Measurements from ENCODE around the gene NXNL1. TPM values are rescaled to one million over a fixed set of nuclear protein-coding genes. Genes with fewer than 3 reads are reported as not detected.

Gene NXNL1
- total RNA-seq, 1 donor, result not detected

DNA sequence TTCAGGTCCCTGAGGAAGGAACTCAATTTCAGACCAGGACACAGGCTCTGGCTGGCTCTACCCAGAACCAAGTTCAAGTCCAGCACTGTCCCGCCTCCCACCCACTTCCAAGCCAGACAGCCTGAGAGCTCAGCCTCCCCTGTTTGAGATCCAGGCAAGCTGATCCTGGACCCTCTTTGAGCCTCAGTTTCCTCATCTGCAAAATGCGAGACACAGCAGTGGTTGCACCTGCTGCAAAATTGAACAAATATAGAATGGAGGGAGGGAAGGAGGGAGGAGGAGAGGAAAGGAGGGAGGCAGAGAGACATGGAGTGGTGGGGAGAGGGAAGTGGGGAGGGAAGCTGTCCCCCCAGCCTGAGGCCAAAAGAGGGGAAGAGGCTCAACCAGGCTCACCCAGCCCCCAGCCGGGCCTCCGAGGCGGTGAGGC lies 13.0 kb downstream of the NXNL1 start:
- peak; percentile 21 for DNase-seq (ENCODE audit: insufficient read length, low spot score, missing footprints)
- Histone ChIP-seq H3K36me3 (ENCODE audit: insufficient read depth, low read length) (no peaks in the 10 kb centered on the region), H3K4me1 (ENCODE audit: insufficient read depth, low read length) (no peaks in the 10 kb centered on the region), H3K9me3 (ENCODE audit: low read depth, low read length) (no peaks in the 10 kb centered on the region), H3K79me2 (ENCODE audit: insufficient read depth, low read length) (no peaks in the 10 kb centered on the region), H3K27ac (ENCODE audit: low read depth, low read length) (no peak overlapping the region), H4K20me1 (ENCODE audit: insufficient read depth, low read length) (no peaks in the 10 kb centered on the region), H2AFZ (ENCODE audit: low read length) (no peak overlapping the region), H3K4me2 (ENCODE audit: insufficient read depth, low read length) (no peak overlapping the region), H3K27me3 (ENCODE audit: insufficient read depth, low read length) (peaks cover 16% of the 10 kb centered on the region), H3K4me3 (ENCODE audit: insufficient read depth, low read length) (no peak overlapping the region)
- TF ChIP-seq CTCF (IDR thresholded peaks at IDR 0.05; ENCODE audit: extremely low read depth, low read depth, low read length), result no peak

GRCh38 chr19:17445526-17446165 lies 15.1 kb downstream of the NXNL1 start:
- Histone ChIP-seq H3K4me2 (ENCODE audit: insufficient read depth, low read length) (no peak overlapping the region), H3K9me3 (ENCODE audit: low read depth, low read length) (no peaks in the 10 kb centered on the region), H3K27ac (ENCODE audit: low read depth, low read length) (no peak overlapping the region), H3K27me3 (ENCODE audit: insufficient read depth, low read length) (peaks cover 16% of the 10 kb centered on the region), H4K20me1 (ENCODE audit: insufficient read depth, low read length) (no peaks in the 10 kb centered on the region), H3K79me2 (ENCODE audit: insufficient read depth, low read length) (no peaks in the 10 kb centered on the region), H3K36me3 (ENCODE audit: insufficient read depth, low read length) (no peaks in the 10 kb centered on the region), H2AFZ (ENCODE audit: low read length) (no peak overlapping the region), H3K4me3 (ENCODE audit: insufficient read depth, low read length) (no peak overlapping the region), H3K4me1 (ENCODE audit: insufficient read depth, low read length) (no peaks in the 10 kb centered on the region)
- no peak for TF ChIP-seq CTCF (IDR thresholded peaks at IDR 0.05; ENCODE audit: extremely low read depth, low read depth, low read length)
- DNase-seq (ENCODE audit: insufficient read length, low spot score, missing footprints), result peak; percentile 9

GRCh38 chr19:17441241-17442021 lies 19.3 kb downstream of the NXNL1 start:
- Histone ChIP-seq H3K4me2 (ENCODE audit: insufficient read depth, low read length) (no peak overlapping the region), H3K79me2 (ENCODE audit: insufficient read depth, low read length) (no peaks in the 10 kb centered on the region), H3K4me1 (ENCODE audit: insufficient read depth, low read length) (no peaks in the 10 kb centered on the region), H3K27ac (ENCODE audit: low read depth, low read length) (no peak overlapping the region), H3K9me3 (ENCODE audit: low read depth, low read length) (no peaks in the 10 kb centered on the region), H3K27me3 (ENCODE audit: insufficient read depth, low read length) (no peaks in the 10 kb centered on the region), H4K20me1 (ENCODE audit: insufficient read depth, low read length) (no peaks in the 10 kb centered on the region), H3K4me3 (ENCODE audit: insufficient read depth, low read length) (no peak overlapping the region), H3K36me3 (ENCODE audit: insufficient read depth, low read length) (no peaks in the 10 kb centered on the region), H2AFZ (ENCODE audit: low read length) (no peak overlapping the region)
- peak; percentile 89 for DNase-seq (ENCODE audit: insufficient read length, low spot score, missing footprints)
- TF ChIP-seq CTCF (IDR thresholded peaks at IDR 0.05; ENCODE audit: extremely low read depth, low read depth, low read length), result peak; percentile 50

GRCh38 chr19:17436874-17437267 lies 23.9 kb downstream of the NXNL1 start:
- Histone ChIP-seq H3K27ac (ENCODE audit: low read depth, low read length) (no peak overlapping the region), H3K79me2 (ENCODE audit: insufficient read depth, low read length) (no peaks in the 10 kb centered on the region), H4K20me1 (ENCODE audit: insufficient read depth, low read length) (no peaks in the 10 kb centered on the region), H3K9me3 (ENCODE audit: low read depth, low read length) (no peaks in the 10 kb centered on the region), H3K27me3 (ENCODE audit: insufficient read depth, low read length) (no peaks in the 10 kb centered on the region), H3K4me3 (ENCODE audit: insufficient read depth, low read length) (no peak overlapping the region), H3K36me3 (ENCODE audit: insufficient read depth, low read length) (no peaks in the 10 kb centered on the region), H3K4me1 (ENCODE audit: insufficient read depth, low read length) (no peaks in the 10 kb centered on the region), H2AFZ (ENCODE audit: low read length) (no peak overlapping the region), H3K4me2 (ENCODE audit: insufficient read depth, low read length) (no peak overlapping the region)
- TF ChIP-seq CTCF (IDR thresholded peaks at IDR 0.05; ENCODE audit: extremely low read depth, low read depth, low read length), result no peak
- DNase-seq (ENCODE audit: insufficient read length, low spot score, missing footprints), result peak; percentile 36
